HFFc6 (cell line): ENCODE results near the gene JAZF1. TPM values are rescaled to one million over a fixed set of nuclear protein-coding genes. Genes with fewer than 3 reads are reported as not detected.

ENCODE experiments used
- DNase-seq: peaks from one replicate; pipeline ENCODE4 v3.0.0-alpha.2; 2018
- H3K27ac Mint-ChIP-seq: 2 replicates; pipeline ENCODE4 v1.8.0; 2020; ENCODE audit warnings: mild to moderate bottlenecking, mixed read lengths
- H3K27me3 Mint-ChIP-seq: 2 replicates; pipeline ENCODE4 v1.8.0; 2021; ENCODE audit warnings: mild to moderate bottlenecking, moderate library complexity, mixed read lengths; ENCODE audit not compliant: insufficient read depth
- H3K36me3 Mint-ChIP-seq: 2 replicates; pipeline ENCODE4 v1.8.0; 2021; ENCODE audit warnings: low read depth, mixed read lengths
- H3K4me1 Mint-ChIP-seq: 2 replicates; pipeline ENCODE4 v1.8.0; 2020; ENCODE audit warnings: low read depth, mixed read lengths
- H3K4me3 Mint-ChIP-seq: 2 replicates; pipeline ENCODE4 v1.8.0; 2020; ENCODE audit warnings: mild to moderate bottlenecking, moderate library complexity, mixed read lengths
- H3K9me3 Mint-ChIP-seq: 2 replicates; pipeline ENCODE4 v1.8.0; 2020; ENCODE audit warnings: mild to moderate bottlenecking, mixed read lengths
- CTCF ChIP-seq: fragments of 200-600 bp; sonication (generic); IDR thresholded peaks from 2 replicates; pipeline ENCODE4 v1.5.0; 2021; ENCODE audit warnings: antibody characterized with exemption, mild to moderate bottlenecking
- total RNA-seq, 6 experiments: library from RNA; stranded (reverse); fragmentation: NEBNext Ultra II Directional; extraction: Animal tissue kit (Norgen Biotek cat#: 25700); gene quantifications; 2 replicates in 1 of 6; 3 replicates in 5 of 6; pipeline ENCODE4 v1.2.3, GENCODE V29; 2021

JAZF1 gene
- total RNA-seq, 6 experiments from 2014 or later, result 17.5 to 26.3 (median 21.4) TPM

- peaks cover 2% of the 10 kb centered on the region; the same call in 1 of the 2 replicates for H3K27me3 Mint-ChIP-seq
- DNase-seq, result no peak
- H3K4me3 Mint-ChIP-seq, result no peak overlapping the region
- TF ChIP-seq CTCF, result no peak
- H3K36me3 Mint-ChIP-seq, result no peaks in the 10 kb centered on the region
- H3K27ac Mint-ChIP-seq, result no peak overlapping the region
- peaks cover 17% of the 10 kb centered on the region for H3K4me1 Mint-ChIP-seq
- H3K9me3 Mint-ChIP-seq, result no peaks in the 10 kb centered on the region
These were observed 27.9 kb upstream of the JAZF1 start for GRCh38 chr7:28208506-28208905.

DNA sequence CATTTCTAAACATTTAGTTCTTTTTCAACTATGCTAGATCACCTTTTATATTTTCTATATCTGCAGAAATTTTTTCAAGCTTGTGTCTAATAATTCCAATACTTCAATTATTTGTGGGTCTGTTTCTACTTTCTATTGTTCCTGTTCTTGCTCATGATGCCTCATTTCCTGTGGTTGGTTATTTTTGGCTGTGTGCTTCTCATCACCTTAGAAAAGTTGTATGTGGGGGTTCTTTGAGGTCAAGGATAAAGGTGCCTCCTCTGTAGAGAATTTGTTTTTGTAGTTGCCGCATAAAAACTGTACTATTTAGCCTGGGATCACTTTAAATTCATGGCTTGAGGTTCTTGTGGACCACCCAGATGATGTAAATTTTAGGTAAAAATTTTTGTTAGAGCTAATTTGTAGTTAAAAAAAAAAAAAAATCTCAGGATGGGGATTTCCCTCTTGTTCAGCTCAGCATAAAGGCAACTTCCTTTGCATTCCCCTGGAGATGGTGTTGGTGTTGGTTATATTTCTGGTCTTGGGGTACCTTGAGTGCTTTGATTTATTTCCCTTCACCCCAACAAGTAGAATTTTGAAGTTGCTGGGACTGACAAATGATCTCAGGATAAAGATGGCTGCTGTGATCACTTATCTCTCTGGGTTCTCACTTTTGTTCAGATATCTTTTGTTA is 27.0 kb upstream of the JAZF1 start:
- no peak for TF ChIP-seq CTCF
- Mint-ChIP-seq H3K27ac (no peak overlapping the region), H3K27me3 (peaks cover 2% of the 10 kb centered on the region; the same call in 1 of the 2 replicates), H3K9me3 (no peaks in the 10 kb centered on the region), H3K4me1 (peaks cover 20% of the 10 kb centered on the region), H3K36me3 (no peaks in the 10 kb centered on the region), H3K4me3 (no peak overlapping the region)
- DNase-seq, result no peak

GRCh38 chr7:28205506-28205905 is 24.9 kb upstream of the JAZF1 start:
- no peak for DNase-seq
- no peaks in the 10 kb centered on the region for H3K9me3 Mint-ChIP-seq
- H3K4me1 Mint-ChIP-seq, result peaks cover 20% of the 10 kb centered on the region
- TF ChIP-seq CTCF, result no peak
- no peak overlapping the region for H3K27ac Mint-ChIP-seq
- H3K36me3 Mint-ChIP-seq, result no peaks in the 10 kb centered on the region
- H3K4me3 Mint-ChIP-seq, result no peak overlapping the region
- H3K27me3 Mint-ChIP-seq, result peaks cover 2% of the 10 kb centered on the region

DNA sequence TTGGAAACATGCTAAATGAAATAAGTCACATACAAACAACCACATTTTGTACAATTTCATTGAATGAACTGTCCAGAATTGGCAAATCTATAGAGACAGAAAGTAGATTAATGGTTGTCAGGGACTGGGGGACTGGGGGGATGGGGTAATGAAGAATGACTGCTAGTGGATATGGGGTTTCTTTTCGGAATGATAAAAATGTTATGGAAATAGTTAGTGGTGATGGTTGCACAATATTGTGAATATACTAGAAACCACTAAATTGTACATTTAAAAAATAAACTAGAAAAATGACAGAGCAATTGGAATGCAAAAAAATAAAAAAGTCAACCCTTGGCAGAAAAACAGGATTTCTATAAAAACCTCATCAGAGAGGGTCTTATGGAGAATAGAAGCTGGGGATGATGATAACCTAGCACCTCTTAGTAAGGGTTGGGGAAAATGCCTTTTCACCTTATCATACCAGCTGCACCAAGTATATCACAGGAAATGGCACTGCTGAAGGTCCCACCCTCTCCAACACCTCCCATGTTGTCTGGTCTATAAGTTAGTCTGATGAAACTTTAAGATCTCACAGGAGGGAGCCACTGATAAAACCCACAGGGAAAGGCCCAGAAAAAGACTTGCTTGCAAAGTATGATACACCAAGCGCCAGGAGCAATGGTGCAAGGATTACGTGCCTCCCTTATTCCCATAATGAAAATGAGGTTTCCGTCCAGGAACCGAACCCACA is 23.1 kb upstream of the JAZF1 start:
- no peak overlapping the region for H3K27ac Mint-ChIP-seq
- peaks cover 2% of the 10 kb centered on the region for H3K27me3 Mint-ChIP-seq
- no peak overlapping the region for H3K4me3 Mint-ChIP-seq
- no peak for DNase-seq
- no peaks in the 10 kb centered on the region for H3K9me3 Mint-ChIP-seq
- peaks cover 20% of the 10 kb centered on the region for H3K4me1 Mint-ChIP-seq
- H3K36me3 Mint-ChIP-seq, result no peaks in the 10 kb centered on the region
- no peak for TF ChIP-seq CTCF

DNA sequence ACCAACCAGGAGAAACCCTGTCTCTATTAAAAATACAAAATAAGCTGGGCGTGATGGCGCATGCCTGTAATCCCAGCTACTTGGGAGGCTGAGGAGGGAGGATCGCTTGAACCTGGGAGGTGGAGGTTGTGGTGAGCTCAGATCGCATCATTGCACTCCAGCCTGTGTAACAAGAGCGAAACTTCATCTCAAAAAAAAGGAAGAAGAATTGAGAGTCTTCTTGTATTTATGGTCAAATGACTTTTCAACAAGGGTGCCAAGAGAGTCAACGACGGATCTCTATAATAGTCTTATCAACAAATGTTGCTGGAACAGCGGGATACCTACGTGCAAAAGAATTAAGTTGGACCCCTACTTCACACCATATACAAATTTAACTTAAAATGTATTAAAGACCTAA is 21.6 kb upstream of the JAZF1 start:
- Mint-ChIP-seq H3K27me3 (peaks cover 2% of the 10 kb centered on the region), H3K4me1 (peaks cover 11% of the 10 kb centered on the region), H3K9me3 (no peaks in the 10 kb centered on the region), H3K36me3 (no peaks in the 10 kb centered on the region), H3K27ac (no peak overlapping the region), H3K4me3 (no peak overlapping the region)
- DNase-seq, result no peak
- TF ChIP-seq CTCF, result no peak
